ENCODE results near the gene GABRR1.

DNA sequence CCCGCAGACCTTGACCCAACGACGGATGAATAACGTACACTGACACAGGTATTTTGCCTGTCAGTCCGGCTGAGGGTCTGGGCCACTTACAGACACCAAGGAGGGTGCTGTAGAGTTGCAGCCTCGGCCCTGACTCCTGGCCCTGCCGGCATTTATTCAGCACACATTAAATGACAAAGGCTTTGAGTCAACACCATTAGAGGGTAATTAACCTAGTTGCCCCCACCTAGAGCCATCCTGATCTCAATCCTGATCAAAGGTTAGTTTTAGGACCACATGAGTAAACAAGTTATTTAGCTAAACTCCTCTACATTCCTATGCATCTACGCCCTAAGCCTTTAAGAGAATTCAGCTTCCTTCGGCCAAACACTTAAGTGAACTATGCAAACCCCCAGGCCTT, 83.2 kb downstream of the GABRR1 start:
- no peak for TF ChIP-seq ARNT (IDR thresholded peaks at IDR 0.05)
- no peak for TF ChIP-seq L3MBTL2 (conservative IDR thresholded peaks at IDR 0.05)
- no peak for TF ChIP-seq SUZ12 (IDR thresholded peaks at IDR 0.05)
- TF ChIP-seq BHLHE40 (IDR thresholded peaks at IDR 0.05; ENCODE audit: borderline replicate concordance), result no peak
- TF ChIP-seq SP1 (IDR thresholded peaks at IDR 0.05), result no peak
